NCI-H524 treated with DMSO at 0.1 percent for 48 hours (cell line): ENCODE results near the gene NEDD4L.
"Not testable (repeated sequence)": the region's sequence is repeated elsewhere in the genome, so short reads cannot be mapped to it uniquely, and the experiment has no call there.

Experiments
- DNase-seq: peaks from one replicate; lab custom pipeline; 2025; lab: John Stamatoyannopoulos, UW

Gene NEDD4L

GRCh38 chr18:58378411-58379379 lies 334.7 kb downstream of the NEDD4L start:
- no peak for DNase-seq

- DNase-seq = no peak
Observed at GRCh38 chr18:58379443-58379842, 335.4 kb downstream of the NEDD4L start.

- not testable (repeated sequence) for DNase-seq
Observed at GRCh38 chr18:58380113-58380512, 336.1 kb downstream of the NEDD4L start.

GRCh38 chr18:58381676-58382411 lies 337.8 kb downstream of the NEDD4L start:
- DNase-seq = no peak

- DNase-seq = no peak
Observed at GRCh38 chr18:58382446-58382845, 338.4 kb downstream of the NEDD4L start.

- DNase-seq = no peak
Observed at GRCh38 chr18:58385472-58385871, 341.4 kb downstream of the NEDD4L start.

- no peak for DNase-seq
Observed at GRCh38 chr18:58386780-58387179, 342.8 kb downstream of the NEDD4L start.

- DNase-seq = no peak
Observed at GRCh38 chr18:58387716-58388115, 343.7 kb downstream of the NEDD4L start.

GRCh38 chr18:58388736-58389135 lies 344.7 kb downstream of the NEDD4L start:
- DNase-seq = no peak

- DNase-seq = no peak
Observed at GRCh38 chr18:58389745-58390144, 345.7 kb downstream of the NEDD4L start.

- no peak for DNase-seq
Observed at GRCh38 chr18:58390399-58390798, 346.4 kb downstream of the NEDD4L start.

- DNase-seq = no peak
Observed at GRCh38 chr18:58391231-58391825, 347.3 kb downstream of the NEDD4L start.

- no peak for DNase-seq
Observed at GRCh38 chr18:58391932-58392323, 347.9 kb downstream of the NEDD4L start.

- DNase-seq = no peak
Observed at GRCh38 chr18:58392324-58393000, 348.4 kb downstream of the NEDD4L start.

- no peak for DNase-seq
Observed at GRCh38 chr18:58393295-58393694, 349.3 kb downstream of the NEDD4L start.

GRCh38 chr18:58394046-58394445 lies 350.0 kb downstream of the NEDD4L start:
- no peak for DNase-seq

GRCh38 chr18:58394602-58395425 lies 350.8 kb downstream of the NEDD4L start:
- DNase-seq = no peak

- DNase-seq = no peak
Observed at GRCh38 chr18:58396144-58396543, 352.1 kb downstream of the NEDD4L start.

GRCh38 chr18:58396966-58397365 lies 352.9 kb downstream of the NEDD4L start:
- no peak for DNase-seq

GRCh38 chr18:58397385-58398132 lies 353.5 kb downstream of the NEDD4L start:
- no peak for DNase-seq
